HepG2 (cell line): ENCODE results near the gene EPB41L2. TPM values are rescaled to one million over a fixed set of nuclear protein-coding genes. Genes with fewer than 3 reads are reported as not detected.
A peak's percentile ranks its signal among the peaks of the same experiment; 100 is the strongest.

Source experiments
- CBFB ChIP-seq: sonication (generic); formaldehyde crosslinking; IDR thresholded peaks from 2 replicates; pipeline ENCODE4 v1.4.0; 2020; ENCODE audit warnings: missing genetic modification reagents
- HMG20A ChIP-seq: IDR thresholded peaks from 2 replicates; pipeline ENCODE4 v1.6.1; 2016; ENCODE audit warnings: borderline replicate concordance
- HMGXB3 ChIP-seq: sonication (generic); formaldehyde crosslinking; IDR thresholded peaks from 2 replicates; pipeline ENCODE4 v1.4.0; 2020; ENCODE audit warnings: missing genetic modification reagents, borderline replicate concordance
- KAT8 ChIP-seq: IDR thresholded peaks from 2 replicates; pipeline ENCODE4 v1.6.1; 2016; ENCODE audit warnings: missing genetic modification reagents, missing compliant biosample characterization
- KDM1A ChIP-seq: IDR thresholded peaks from 2 replicates; pipeline ENCODE4 v1.6.1; 2016; ENCODE audit warnings: missing compliant biosample characterization
- MAFF ChIP-seq: IDR thresholded peaks from 2 replicates; pipeline ENCODE4 v1.6.1; 2011; ENCODE audit warnings: low read depth, low read length, improper control_type of control experiment
- MAFK ChIP-seq, 2 experiments: IDR thresholded peaks in 1 of 2; conservative IDR thresholded peaks in 1 of 2; 2 replicates each; pipeline ENCODE4 v1.6.1; 2011; ENCODE audit warnings: improper control_type of control experiment in 2 of 2, low read length in 2 of 2
- MXD4 ChIP-seq: IDR thresholded peaks from 2 replicates; pipeline ENCODE4 v1.6.1; 2016; ENCODE audit warnings: mild to moderate bottlenecking, missing biosample characterization, missing genetic modification reagents
- TBL1XR1 ChIP-seq: fragments of 150-350 bp; IDR thresholded peaks from 2 replicates; pipeline ENCODE4 v1.6.1; 2014; ENCODE audit warnings: borderline replicate concordance, low read length; ENCODE audit not compliant: partially characterized antibody
- TIGD3 ChIP-seq: sonication (generic); formaldehyde crosslinking; IDR thresholded peaks from 2 replicates; pipeline ENCODE4 v1.5.1; 2020; ENCODE audit warnings: mild to moderate bottlenecking, missing genetic modification reagents, borderline replicate concordance
- ZBTB34 ChIP-seq: sonication (generic); formaldehyde crosslinking; IDR thresholded peaks from 2 replicates; pipeline ENCODE4 v1.8.0; 2022; ENCODE audit warnings: mild to moderate bottlenecking, missing genetic modification reagents
- ZFP37 ChIP-seq: sonication (generic); formaldehyde crosslinking; IDR thresholded peaks from 2 replicates; pipeline ENCODE4 v1.4.0; 2020; ENCODE audit warnings: missing genetic modification reagents, borderline replicate concordance
- ZNF230 ChIP-seq: sonication (generic); formaldehyde crosslinking; IDR thresholded peaks from 2 replicates; pipeline ENCODE4 v1.4.0; 2020; ENCODE audit warnings: mild to moderate bottlenecking, missing genetic modification reagents
- ZNF274 ChIP-seq: sonication (generic); formaldehyde crosslinking; IDR thresholded peaks from 2 replicates; pipeline ENCODE4 v1.5.1; 2020; ENCODE audit warnings: mild to moderate bottlenecking, missing genetic modification reagents
- ZNF362 ChIP-seq: sonication (generic); formaldehyde crosslinking; IDR thresholded peaks from 2 replicates; pipeline ENCODE4 v1.4.0; 2020; ENCODE audit warnings: missing genetic modification reagents, mild to moderate bottlenecking, borderline replicate concordance
- ZNF546 ChIP-seq: sonication (generic); formaldehyde crosslinking; conservative IDR thresholded peaks from 2 replicates; pipeline ENCODE4 v1.8.1; 2023; ENCODE audit warnings: mild to moderate bottlenecking, missing genetic modification reagents
- ZNF737 ChIP-seq: sonication (generic); formaldehyde crosslinking; IDR thresholded peaks from 2 replicates; pipeline ENCODE4 v1.5.0; 2020; ENCODE audit warnings: missing genetic modification reagents, mild to moderate bottlenecking, borderline replicate concordance
- ZXDC ChIP-seq: sonication (generic); formaldehyde crosslinking; IDR thresholded peaks from 2 replicates; pipeline ENCODE4 v1.5.0; 2020; ENCODE audit warnings: mild to moderate bottlenecking, missing genetic modification reagents
- polyA plus RNA-seq, 8 experiments: library from polyadenylated mRNA; depleted of rRNA in 3 of 8; stranded (reverse) in 7 of 8; unstranded in 1 of 8; fragments of >200 nt; fragmentation: Illumina TruSeq in 4 of 8; extraction: Trizol in 4 of 8; gene quantifications; 2 replicates each; pipeline versions ENCODE4 v1.2.1 to v1.2.3, GENCODE V29; 2011 to 2016; ENCODE audit warnings: low read depth in 4 of 8, missing spikeins in 1 of 8, mixed read lengths in 1 of 8; ENCODE audit not compliant: insufficient read depth in 1 of 8
- total RNA-seq, 5 experiments: library from RNA; depleted of rRNA; stranded (reverse); fragments of >200 nt; fragmentation: Illumina TruSeq; extraction: Trizol; gene quantifications; 2 replicates each; pipeline ENCODE4 v1.2.3, GENCODE V29; 2016; ENCODE audit warnings: low read depth in 1 of 5

Gene EPB41L2
- total and polyA plus RNA-seq, 2 of the 13 experiments (the other 11 are each of a cell fraction or from before 2014, with no cell fraction given), result 41.7 to 56.4 TPM

GRCh38 chr6:131063028-131063763 lies at the start of gene EPB41L2 (continued):
- TF ChIP-seq MAFF (no peak), TBL1XR1 (peak; percentile 57), ZNF737 (no peak), MAFK (conservative IDR thresholded peaks at IDR 0.05 in 1 of 2, IDR thresholded peaks at IDR 0.05 in 1 of 2; ENCODE audit: low read length in 2 of 2) (no peak), HMG20A (CRISPR knock-in tag) (no peak; the same call in 1 of the 2 replicates), TIGD3 (0 out of 2 replicates have a peak, but pooled peaks have one; percentile 25), KDM1A (no peak), ZNF546 (no peak), HMGXB3 (CRISPR knock-in tag) (peak; percentile 46; the same call in 1 of the 2 replicates), ZBTB34 (no peak), ZNF362 (CRISPR knock-in tag) (no peak), ZFP37 (no peak), KAT8 (CRISPR knock-in tag) (peak; percentile 33; the same call in 1 of the 2 replicates), ZNF274 (CRISPR knock-in tag) (peak; percentile 68; the same call in 1 of the 2 replicates), ZXDC (no peak), MXD4 (CRISPR knock-in tag) (no peak; the same call in 1 of the 2 replicates), CBFB (CRISPR knock-in tag) (0 out of 2 replicates have a peak, but pooled peaks have one; percentile 16), ZNF230 (CRISPR knock-in tag) (peak; percentile 63)
